HepG2 (cell line): Measurements from ENCODE around the gene UCKL1. TPM values are rescaled to one million over a fixed set of nuclear protein-coding genes. Genes with fewer than 3 reads are reported as not detected.

ENCODE experiments used
- ARNT ChIP-seq: fragments of 450-650 bp; IDR thresholded peaks from 2 replicates; pipeline ENCODE4 v1.6.1; 2017
- BCL3 ChIP-seq: sonication (generic); formaldehyde crosslinking; IDR thresholded peaks from 2 replicates; pipeline ENCODE4 v1.5.1; 2020; ENCODE audit warnings: mild to moderate bottlenecking, missing genetic modification reagents, moderate library complexity
- HDAC1 ChIP-seq: sonication (generic); formaldehyde crosslinking; IDR thresholded peaks from 2 replicates; pipeline ENCODE4 v1.5.1; 2020; ENCODE audit warnings: mild to moderate bottlenecking, missing genetic modification reagents
- HNRNPL ChIP-seq: fragments of 200-400 bp; formaldehyde crosslinking; IDR thresholded peaks from 2 replicates; pipeline ENCODE4 v1.6.1; 2017; ENCODE audit warnings: mild to moderate bottlenecking, low read depth, low read length
- HOXA3 ChIP-seq: sonication (generic); formaldehyde crosslinking; IDR thresholded peaks from 2 replicates; pipeline ENCODE4 v1.5.0; 2020; ENCODE audit warnings: missing genetic modification reagents
- MYC ChIP-seq: sonication (generic); formaldehyde crosslinking; IDR thresholded peaks from 2 replicates; pipeline ENCODE4 v1.9.0; 2021; ENCODE audit warnings: missing genetic modification reagents, borderline replicate concordance
- PATZ1 ChIP-seq: sonication (generic); formaldehyde crosslinking; IDR thresholded peaks from 2 replicates; pipeline ENCODE4 v1.4.0; 2020; ENCODE audit warnings: missing genetic modification reagents
- PTBP1 ChIP-seq: fragments of 200-400 bp; formaldehyde crosslinking; IDR thresholded peaks from 2 replicates; pipeline ENCODE4 v1.6.1; 2018; ENCODE audit warnings: low read length, low read depth; ENCODE audit not compliant: poor library complexity, severe bottlenecking
- RAD21 ChIP-seq: fragments of 450-650 bp; formaldehyde crosslinking; IDR thresholded peaks from 2 replicates; pipeline ENCODE4 v1.5.0; 2020; ENCODE audit warnings: mild to moderate bottlenecking
- RBM22 ChIP-seq: fragments of 200-400 bp; formaldehyde crosslinking; optimal IDR thresholded peaks from 2 replicates; pipeline ENCODE3; 2017; ENCODE audit warnings: mild to moderate bottlenecking, low read length, moderate library complexity
- TAF15 ChIP-seq: fragments of 200-400 bp; formaldehyde crosslinking; IDR thresholded peaks from one replicate; pipeline ENCODE4 v1.6.1; 2018; ENCODE audit warnings: mild to moderate bottlenecking, low read depth, low read length; ENCODE audit not compliant: poor library complexity, severe bottlenecking
- TERF1 ChIP-seq: sonication (generic); formaldehyde crosslinking; IDR thresholded peaks from 2 replicates; pipeline ENCODE4 v1.8.0; 2022; ENCODE audit warnings: mild to moderate bottlenecking, missing genetic modification reagents, moderate library complexity
- ZBTB46 ChIP-seq: sonication (generic); formaldehyde crosslinking; IDR thresholded peaks from 2 replicates; pipeline ENCODE4 v1.4.0; 2020; ENCODE audit warnings: mild to moderate bottlenecking, missing genetic modification reagents, borderline replicate concordance
- ZFP41 ChIP-seq: sonication (generic); formaldehyde crosslinking; IDR thresholded peaks from 2 replicates; pipeline ENCODE4 v1.4.0; 2020; ENCODE audit warnings: mild to moderate bottlenecking, missing genetic modification reagents, borderline replicate concordance
- ZFX ChIP-seq: sonication (generic); formaldehyde crosslinking; IDR thresholded peaks from 2 replicates; pipeline ENCODE4 v1.4.0; 2020; ENCODE audit warnings: mild to moderate bottlenecking, low read depth, missing genetic modification reagents, moderate library complexity
- ZNF10 ChIP-seq: sonication (generic); formaldehyde crosslinking; IDR thresholded peaks from 2 replicates; pipeline ENCODE4 v1.4.0; 2020; ENCODE audit warnings: mild to moderate bottlenecking, low read depth, missing genetic modification reagents, borderline replicate concordance
- ZNF230 ChIP-seq: sonication (generic); formaldehyde crosslinking; IDR thresholded peaks from 2 replicates; pipeline ENCODE4 v1.4.0; 2020; ENCODE audit warnings: mild to moderate bottlenecking, missing genetic modification reagents
- ZNF768 ChIP-seq: sonication (generic); formaldehyde crosslinking; IDR thresholded peaks from 2 replicates; pipeline ENCODE4 v1.4.0; 2020; ENCODE audit warnings: missing genetic modification reagents
- ZNF788 ChIP-seq: sonication (generic); formaldehyde crosslinking; IDR thresholded peaks from 2 replicates; pipeline ENCODE4 v1.5.0; 2020; ENCODE audit warnings: mild to moderate bottlenecking, missing genetic modification reagents, borderline replicate concordance
- polyA plus RNA-seq, 8 experiments: library from polyadenylated mRNA; depleted of rRNA in 3 of 8; stranded (reverse) in 7 of 8; unstranded in 1 of 8; fragments of >200 nt; fragmentation: Illumina TruSeq in 4 of 8; extraction: Trizol in 4 of 8; gene quantifications; 2 replicates each; pipeline versions ENCODE4 v1.2.1 to v1.2.3, GENCODE V29; 2011 to 2016; ENCODE audit warnings: low read depth in 4 of 8, missing spikeins in 1 of 8, mixed read lengths in 1 of 8; ENCODE audit not compliant: insufficient read depth in 1 of 8
- total RNA-seq, 5 experiments: library from RNA; depleted of rRNA; stranded (reverse); fragments of >200 nt; fragmentation: Illumina TruSeq; extraction: Trizol; gene quantifications; 2 replicates each; pipeline ENCODE4 v1.2.3, GENCODE V29; 2016; ENCODE audit warnings: low read depth in 1 of 5

Gene UCKL1
- total and polyA plus RNA-seq, 2 of the 13 experiments (the other 11 are each of a cell fraction or from before 2014, with no cell fraction given) = 50.2 to 126 TPM

- peak; percentile 30 for TF ChIP-seq PTBP1
- no peak for TF ChIP-seq BCL3 (CRISPR knock-in tag)
- TF ChIP-seq TERF1 = no peak
- 0 out of 2 replicates have a peak, but pooled peaks have one; percentile 22 for TF ChIP-seq MYC (CRISPR knock-in tag)
- peak; percentile 35; the same call in 1 of the 2 replicates for TF ChIP-seq PATZ1
- peak; percentile 5; the same call in 1 of the 2 replicates for TF ChIP-seq ZFX (CRISPR knock-in tag)
- TF ChIP-seq HOXA3 = peak; percentile 9; the same call in 1 of the 2 replicates
- TF ChIP-seq ZNF230 = 0 out of 2 replicates have a peak, but pooled peaks have one; percentile 22
- peak; percentile 60; the same call in 1 of the 2 replicates for TF ChIP-seq HNRNPL
- no peak for TF ChIP-seq TAF15
- TF ChIP-seq ZNF768 (CRISPR knock-in tag) = peak; percentile 33; the same call in 1 of the 2 replicates
- TF ChIP-seq ZNF788 (CRISPR knock-in tag) = no peak
- no peak for TF ChIP-seq RAD21 (CRISPR knock-in tag)
- TF ChIP-seq ZFP41 (CRISPR knock-in tag) = no peak
- no peak for TF ChIP-seq ARNT
- no peak for TF ChIP-seq HDAC1 (CRISPR knock-in tag)
- TF ChIP-seq ZBTB46 (CRISPR knock-in tag) = no peak
- TF ChIP-seq RBM22 = peak; percentile 12
- no peak for TF ChIP-seq ZNF10 (CRISPR knock-in tag)
Observed at GRCh38 chr20:63939061-63939935, 16.9 kb downstream of the UCKL1 start (continued).
